Astrocyte of the spinal cord (primary cell): Measurements from ENCODE around the gene RAB40C.

Experiments used
- DNase-seq: peaks from one replicate; pipeline ENCODE4 v3.0.0; 2011; ENCODE audit warnings: low read depth, low spot score
- H3K4me3 ChIP-seq: 2 replicates; pipeline ENCODE4 v1.5.1; 2011; ENCODE audit warnings: low read depth, mild to moderate bottlenecking, low read length, moderate library complexity
- in situ Hi-C: cut with HindIII; loops from 2 replicates; pipeline ENCODE4 v1.10.0; 2017; ENCODE audit warnings: low sequenced_read_pairs
- TF ChIP-seq, protein P1 (sequence below): IDR thresholded peaks from 2 replicates; pipeline ENCODE4 v1.5.1; 2012; ENCODE audit warnings: low read depth, mild to moderate bottlenecking, low read length, inconsistent platforms

The RAB40C gene

DNA sequence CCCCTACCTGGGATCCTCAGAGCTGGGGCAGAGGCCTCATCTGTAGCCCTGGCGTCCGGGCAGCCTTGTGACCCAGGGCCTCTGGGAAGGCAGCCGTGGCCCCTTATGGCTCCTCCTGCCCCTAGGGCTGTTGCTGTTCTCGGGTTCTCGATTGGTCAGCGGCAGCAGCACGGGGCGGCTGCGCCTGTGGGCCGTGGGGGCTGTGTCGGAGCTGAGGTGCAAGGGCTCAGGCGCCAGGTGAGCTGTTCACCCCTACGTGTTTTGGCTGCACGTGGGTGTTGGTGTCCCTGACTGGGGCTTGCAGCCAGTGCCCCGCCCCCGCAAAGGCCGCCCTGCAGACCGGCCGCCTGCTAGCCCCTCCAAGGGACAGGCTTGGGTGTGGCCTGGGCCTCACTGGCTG lies 72.2 kb downstream of the RAB40C start:
- no peak for DNase-seq
- TF ChIP-seq, protein P1, sequence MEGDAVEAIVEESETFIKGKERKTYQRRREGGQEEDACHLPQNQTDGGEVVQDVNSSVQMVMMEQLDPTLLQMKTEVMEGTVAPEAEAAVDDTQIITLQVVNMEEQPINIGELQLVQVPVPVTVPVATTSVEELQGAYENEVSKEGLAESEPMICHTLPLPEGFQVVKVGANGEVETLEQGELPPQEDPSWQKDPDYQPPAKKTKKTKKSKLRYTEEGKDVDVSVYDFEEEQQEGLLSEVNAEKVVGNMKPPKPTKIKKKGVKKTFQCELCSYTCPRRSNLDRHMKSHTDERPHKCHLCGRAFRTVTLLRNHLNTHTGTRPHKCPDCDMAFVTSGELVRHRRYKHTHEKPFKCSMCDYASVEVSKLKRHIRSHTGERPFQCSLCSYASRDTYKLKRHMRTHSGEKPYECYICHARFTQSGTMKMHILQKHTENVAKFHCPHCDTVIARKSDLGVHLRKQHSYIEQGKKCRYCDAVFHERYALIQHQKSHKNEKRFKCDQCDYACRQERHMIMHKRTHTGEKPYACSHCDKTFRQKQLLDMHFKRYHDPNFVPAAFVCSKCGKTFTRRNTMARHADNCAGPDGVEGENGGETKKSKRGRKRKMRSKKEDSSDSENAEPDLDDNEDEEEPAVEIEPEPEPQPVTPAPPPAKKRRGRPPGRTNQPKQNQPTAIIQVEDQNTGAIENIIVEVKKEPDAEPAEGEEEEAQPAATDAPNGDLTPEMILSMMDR, result no peak
- no peak overlapping the region for H3K4me3 ChIP-seq
- in situ Hi-C loops, result no loop called here

DNA sequence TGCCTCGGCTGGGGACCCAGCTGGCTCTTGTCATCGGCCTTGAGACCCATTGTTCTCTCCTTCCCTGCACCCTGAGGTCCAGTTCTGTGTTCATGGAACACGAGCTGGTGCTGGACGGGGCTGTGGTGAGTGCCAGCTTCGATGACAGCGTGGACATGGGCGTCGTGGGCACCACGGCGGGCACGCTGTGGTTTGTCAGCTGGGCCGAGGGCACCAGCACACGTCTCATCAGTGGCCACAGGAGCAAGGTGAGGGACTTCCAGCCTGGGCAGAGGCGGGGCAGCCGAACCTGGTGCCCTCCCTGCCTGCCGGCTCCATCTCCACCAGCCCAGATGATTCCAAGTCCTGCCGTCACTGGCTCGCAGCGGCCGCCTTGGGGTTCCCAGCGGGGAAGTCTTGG lies 72.7 kb downstream of the RAB40C start:
- DNase-seq, result no peak
- in situ Hi-C loops, result no loop called here
- TF ChIP-seq, protein P1, result no peak
- H3K4me3 ChIP-seq, result no peak overlapping the region

DNA sequence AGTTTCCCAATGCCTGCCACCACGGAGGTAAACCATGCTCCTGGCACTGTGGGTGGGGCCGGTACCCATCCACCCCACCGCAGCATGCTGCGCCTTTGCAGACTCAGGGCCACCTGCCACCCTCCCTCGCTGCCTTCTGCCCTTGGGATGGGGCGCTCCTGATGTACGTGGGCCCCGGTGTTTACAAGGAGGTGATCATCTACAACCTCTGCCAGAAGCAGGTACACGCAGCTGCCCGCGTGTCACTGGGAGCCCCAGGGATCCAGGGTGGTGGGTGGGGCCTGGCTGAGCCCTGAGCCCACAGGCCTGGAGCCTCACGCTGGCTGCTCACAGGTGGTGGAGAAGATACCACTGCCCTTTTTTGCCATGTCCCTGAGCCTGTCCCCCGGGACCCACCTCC lies 76.7 kb downstream of the RAB40C start:
- TF ChIP-seq, protein P1, result no peak
- in situ Hi-C loops, result no loop called here
- H3K4me3 ChIP-seq, result no peak overlapping the region
- no peak for DNase-seq

DNA sequence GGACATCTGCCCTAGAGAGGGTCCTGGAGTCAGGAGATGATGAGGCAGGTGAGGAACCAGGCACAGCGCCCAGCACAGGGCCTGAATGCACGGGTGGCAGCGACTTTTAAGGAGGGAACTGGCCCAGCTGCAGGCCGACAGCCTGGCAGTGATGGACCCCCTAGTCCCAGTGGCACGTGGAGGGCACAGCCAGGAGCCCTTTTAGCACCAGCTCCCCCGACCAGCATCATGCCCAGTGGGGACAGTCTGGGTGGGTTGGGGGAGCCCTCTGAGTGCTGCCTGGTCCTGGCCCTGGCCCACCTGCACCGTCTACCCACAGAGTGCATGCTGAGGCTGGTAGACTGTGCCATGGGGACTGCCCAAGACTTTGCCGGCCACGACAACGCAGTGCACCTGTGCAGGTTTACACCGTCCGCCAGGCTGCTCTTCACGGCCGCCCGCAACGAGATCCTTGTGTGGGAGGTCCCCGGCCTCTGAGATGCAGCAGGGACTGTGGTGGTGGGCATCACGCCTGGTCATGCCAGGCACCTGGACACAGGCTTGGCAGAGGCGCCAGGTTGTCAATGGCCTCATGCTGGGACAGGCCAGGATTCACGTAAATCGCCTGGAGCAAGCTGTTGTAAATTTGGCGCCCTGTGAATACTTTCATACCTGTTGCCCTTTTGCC lies 77.4 kb downstream of the RAB40C start:
- TF ChIP-seq, protein P1, result no peak
- no peak for DNase-seq
- in situ Hi-C loops, result no loop called here
- H3K4me3 ChIP-seq, result no peak overlapping the region

DNA sequence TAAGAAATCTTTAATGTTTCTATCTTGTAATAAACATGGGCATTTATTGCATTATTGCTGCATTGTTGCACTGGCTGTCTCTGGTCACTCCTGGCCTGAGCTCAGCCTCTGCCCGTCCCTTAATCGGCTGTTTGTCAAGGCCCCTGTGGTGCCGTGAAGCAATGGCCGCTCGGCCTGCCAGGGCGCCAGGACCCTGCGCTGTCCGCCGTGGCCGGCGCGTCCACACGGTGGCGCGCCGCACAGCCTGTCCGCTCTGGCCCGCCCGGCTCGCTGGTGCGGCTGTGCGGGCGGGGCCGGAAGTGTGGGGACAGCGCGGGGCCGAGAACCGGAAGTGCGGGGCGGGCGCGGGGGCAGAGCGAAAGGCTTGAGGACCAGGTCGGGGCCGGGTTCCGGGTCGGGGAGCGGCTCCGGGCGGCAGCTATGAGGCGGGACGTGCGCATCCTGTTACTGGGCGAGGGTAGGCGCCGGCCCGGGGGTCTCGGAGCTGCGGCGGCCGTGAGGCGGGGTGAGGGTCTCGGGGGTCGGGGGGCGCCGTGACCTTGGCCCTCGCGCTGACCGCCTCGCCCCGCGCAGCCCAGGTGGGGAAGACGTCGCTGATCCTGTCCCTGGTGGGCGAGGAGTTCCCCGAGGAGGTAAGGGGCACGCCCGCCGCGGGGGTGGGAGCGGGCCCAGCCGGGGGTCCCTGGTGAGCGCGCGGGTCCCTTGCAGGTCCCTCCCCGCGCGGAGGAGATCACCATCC lies 78.1 kb downstream of the RAB40C start, which contains the start of gene RHOT2:
Gene RHOT2 (plus strand): TSS at position 353 of the 739 bp plus-strand sequence. CDS start 68 bp downstream, at position 421.
- peak within 1 kb of the TSS; percentile 73 for H3K4me3 ChIP-seq

DNA sequence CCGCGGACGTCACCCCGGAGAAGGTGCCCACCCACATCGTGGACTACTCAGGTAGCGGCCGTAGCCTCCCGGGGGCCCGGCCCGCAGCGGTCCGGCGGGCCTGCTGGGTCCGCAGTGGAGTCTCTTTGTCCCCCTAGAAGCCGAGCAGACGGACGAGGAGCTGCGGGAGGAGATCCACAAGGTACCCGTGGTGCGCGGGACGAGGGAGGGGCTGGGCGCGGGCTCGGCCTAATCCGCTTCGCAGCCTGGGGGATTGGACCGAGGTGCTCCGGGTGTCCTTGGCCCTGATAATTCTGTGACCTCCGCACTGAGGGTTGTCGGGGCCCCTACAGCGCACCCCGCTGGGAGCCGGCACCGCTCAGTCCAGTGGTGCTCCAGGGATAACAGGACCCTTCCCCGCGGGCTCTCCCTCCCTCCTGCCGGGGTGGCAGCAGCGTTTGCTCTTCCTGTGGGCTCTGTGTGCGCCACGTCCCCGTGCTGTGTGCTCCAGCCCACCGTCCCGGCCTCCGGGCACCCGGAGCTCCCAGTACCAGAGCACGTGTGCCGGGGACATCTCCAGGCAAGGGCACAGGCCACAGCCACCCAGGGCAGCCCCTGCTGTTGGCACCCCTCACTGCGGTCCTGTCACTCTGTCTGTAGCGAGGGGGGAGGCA lies 78.8 kb downstream of the RAB40C start:
- H3K4me3 ChIP-seq, result peak overlapping the region; percentile 73
- in situ Hi-C loops, result no loop called here
- TF ChIP-seq, protein P1, result no peak
- DNase-seq, result no peak

More for the DNA sequence above, 78.1 kb downstream of the RAB40C start, which contains the start of gene RHOT2:
- TF ChIP-seq, protein P1, result peak; percentile 69
- in situ Hi-C loops, result no loop called here
- peak; percentile 89 for DNase-seq
